ENCODE data around the gene BRME1. TPM values are rescaled to one million over a fixed set of nuclear protein-coding genes. Genes with fewer than 3 reads are reported as not detected.

BRME1 gene
- polyA plus RNA-seq, 2 of the 4 experiments (the other 2 are of a cell fraction) = 0.12 to 1.2 TPM

DNA sequence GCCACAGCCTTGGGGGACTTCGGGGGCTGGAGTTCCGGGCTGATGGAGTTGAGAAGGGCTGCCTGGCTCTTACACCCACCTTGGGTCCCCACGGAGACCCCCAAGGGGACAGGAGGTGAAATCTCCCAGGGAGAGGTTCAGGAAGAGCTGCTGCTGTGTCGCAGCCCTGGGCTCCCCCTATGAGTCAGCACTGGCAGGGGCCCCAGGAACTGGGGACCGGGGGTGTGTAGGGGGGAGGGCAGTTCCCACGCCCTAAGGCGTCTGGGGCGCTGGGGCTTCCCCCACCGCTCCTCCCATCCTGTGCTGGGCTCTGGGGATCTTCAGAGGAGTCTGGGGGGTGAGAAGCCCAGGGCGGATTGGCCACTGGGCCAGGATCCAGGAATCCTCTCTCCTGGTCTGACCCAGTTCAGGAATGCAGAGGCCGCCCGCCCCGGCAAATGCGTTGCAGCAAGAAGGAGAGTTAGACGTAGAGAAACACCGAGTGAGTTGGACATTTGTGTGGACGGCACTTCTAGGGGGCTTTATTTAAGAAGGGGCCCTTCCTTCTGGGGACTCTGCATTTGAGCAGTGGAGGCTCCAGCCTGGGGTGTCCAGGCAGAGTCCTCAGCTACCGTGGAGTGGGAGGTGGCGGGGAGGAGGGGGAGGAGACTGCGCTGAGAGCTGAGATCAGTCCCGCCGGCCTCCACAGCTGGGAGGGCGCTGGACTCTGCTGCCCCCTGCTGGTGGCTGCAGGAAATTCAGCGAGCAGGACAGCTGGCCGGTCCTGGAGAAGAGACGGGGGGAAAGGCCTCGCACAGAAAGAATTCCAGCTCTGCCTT, 44.0 kb downstream of the BRME1 start (continued):
- TF ChIP-seq, protein P1, sequence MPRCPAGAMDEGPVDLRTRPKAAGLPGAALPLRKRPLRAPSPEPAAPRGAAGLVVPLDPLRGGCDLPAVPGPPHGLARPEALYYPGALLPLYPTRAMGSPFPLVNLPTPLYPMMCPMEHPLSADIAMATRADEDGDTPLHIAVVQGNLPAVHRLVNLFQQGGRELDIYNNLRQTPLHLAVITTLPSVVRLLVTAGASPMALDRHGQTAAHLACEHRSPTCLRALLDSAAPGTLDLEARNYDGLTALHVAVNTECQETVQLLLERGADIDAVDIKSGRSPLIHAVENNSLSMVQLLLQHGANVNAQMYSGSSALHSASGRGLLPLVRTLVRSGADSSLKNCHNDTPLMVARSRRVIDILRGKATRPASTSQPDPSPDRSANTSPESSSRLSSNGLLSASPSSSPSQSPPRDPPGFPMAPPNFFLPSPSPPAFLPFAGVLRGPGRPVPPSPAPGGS (IDR thresholded peaks at IDR 0.05) = peak; percentile 60; the same call in 1 of the 3 replicates
- TF ChIP-seq JUN (IDR thresholded peaks at IDR 0.05) = peak; percentile 31 to 72; a peak in 3 of 5 replicates
- TF ChIP-seq FOSL2 (IDR thresholded peaks at IDR 0.05) = no peak
- peak; percentile 89 for TF ChIP-seq FOSL2 (CRISPR knock-in tag; IDR thresholded peaks at IDR 0.05)
- TF ChIP-seq, protein P2, sequence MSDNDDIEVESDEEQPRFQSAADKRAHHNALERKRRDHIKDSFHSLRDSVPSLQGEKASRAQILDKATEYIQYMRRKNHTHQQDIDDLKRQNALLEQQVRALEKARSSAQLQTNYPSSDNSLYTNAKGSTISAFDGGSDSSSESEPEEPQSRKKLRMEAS (IDR thresholded peaks at IDR 0.05) = peak; percentile 13; the same call in 1 of the 2 replicates
- no peak for TF ChIP-seq KDM1A (IDR thresholded peaks at IDR 0.05; ENCODE audit: low read depth)
- no peak for TF ChIP-seq TP53 (CRISPR knock-in tag; IDR thresholded peaks at IDR 0.05)
- TF ChIP-seq JUNB (IDR thresholded peaks at IDR 0.05) = peak; percentile 70
- no peak for TF ChIP-seq HOXB13 (CRISPR knock-in tag; IDR thresholded peaks at IDR 0.05; ENCODE audit: low read depth)
- no peak for TF ChIP-seq HOXA7 (CRISPR knock-in tag; IDR thresholded peaks at IDR 0.05)
- no peak for TF ChIP-seq PHF8 (IDR thresholded peaks at IDR 0.05; ENCODE audit: borderline replicate concordance, low read depth)
- TF ChIP-seq MAFK (IDR thresholded peaks at IDR 0.05; ENCODE audit: partially characterized antibody) = peak; percentile 33
- no peak for TF ChIP-seq ESRRA (IDR thresholded peaks at IDR 0.05; ENCODE audit: borderline replicate concordance, low read length)

DNA sequence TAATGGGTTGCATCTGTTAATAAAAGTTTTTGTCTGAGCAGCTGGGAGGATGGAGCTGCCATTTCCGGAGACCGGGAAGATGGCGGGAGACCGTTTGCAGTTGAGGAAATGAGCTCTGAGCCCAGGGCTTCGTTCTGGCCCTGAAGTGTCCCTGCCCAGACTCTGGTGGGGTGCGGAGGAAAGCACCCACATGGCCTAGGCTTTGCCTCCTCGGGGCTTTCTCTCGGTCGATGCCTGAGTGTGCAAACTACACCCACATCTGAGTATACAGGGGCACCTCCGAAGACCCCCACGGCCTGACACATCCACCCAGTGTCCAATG, 44.6 kb downstream of the BRME1 start:
- TF ChIP-seq HOXA7 (CRISPR knock-in tag; IDR thresholded peaks at IDR 0.05) (no peak), ZFP36 (IDR thresholded peaks at IDR 0.05; ENCODE audit: borderline replicate concordance, partially characterized antibody) (no peak), KDM1A (IDR thresholded peaks at IDR 0.05; ENCODE audit: low read depth) (no peak), POLR2A (IDR thresholded peaks at IDR 0.05; ENCODE audit: low read length) (no peak), KDM5A (IDR thresholded peaks at IDR 0.05) (no peak), CHD2 (IDR thresholded peaks at IDR 0.05; ENCODE audit: low read length, partially characterized antibody) (no peak), RARB (CRISPR knock-in tag; IDR thresholded peaks at IDR 0.05) (no peak), EHMT2 (IDR thresholded peaks at IDR 0.05; ENCODE audit: low read depth) (no peak), RFX5 (IDR thresholded peaks at IDR 0.05) (no peak), MAZ (IDR thresholded peaks at IDR 0.05; ENCODE audit: borderline replicate concordance, low read depth, low read length) (no peak), MAFK (IDR thresholded peaks at IDR 0.05; ENCODE audit: partially characterized antibody) (no peak), BHLHE40 (IDR thresholded peaks at IDR 0.05; ENCODE audit: low read depth, low read length) (no peak), SREBF2 (IDR thresholded peaks at IDR 0.05) (no peak)
- TF ChIP-seq, protein P3, sequence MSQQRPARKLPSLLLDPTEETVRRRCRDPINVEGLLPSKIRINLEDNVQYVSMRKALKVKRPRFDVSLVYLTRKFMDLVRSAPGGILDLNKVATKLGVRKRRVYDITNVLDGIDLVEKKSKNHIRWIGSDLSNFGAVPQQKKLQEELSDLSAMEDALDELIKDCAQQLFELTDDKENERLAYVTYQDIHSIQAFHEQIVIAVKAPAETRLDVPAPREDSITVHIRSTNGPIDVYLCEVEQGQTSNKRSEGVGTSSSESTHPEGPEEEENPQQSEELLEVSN (IDR thresholded peaks at IDR 0.05; ENCODE audit: borderline replicate concordance, low read depth) = no peak
- TF ChIP-seq, protein P4, sequence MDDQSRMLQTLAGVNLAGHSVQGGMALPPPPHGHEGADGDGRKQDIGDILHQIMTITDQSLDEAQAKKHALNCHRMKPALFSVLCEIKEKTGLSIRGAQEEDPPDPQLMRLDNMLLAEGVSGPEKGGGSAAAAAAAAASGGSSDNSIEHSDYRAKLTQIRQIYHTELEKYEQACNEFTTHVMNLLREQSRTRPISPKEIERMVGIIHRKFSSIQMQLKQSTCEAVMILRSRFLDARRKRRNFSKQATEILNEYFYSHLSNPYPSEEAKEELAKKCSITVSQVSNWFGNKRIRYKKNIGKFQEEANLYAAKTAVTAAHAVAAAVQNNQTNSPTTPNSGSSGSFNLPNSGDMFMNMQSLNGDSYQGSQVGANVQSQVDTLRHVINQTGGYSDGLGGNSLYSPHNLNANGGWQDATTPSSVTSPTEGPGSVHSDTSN (IDR thresholded peaks at IDR 0.05) = no peak
- TF ChIP-seq, protein P5, sequence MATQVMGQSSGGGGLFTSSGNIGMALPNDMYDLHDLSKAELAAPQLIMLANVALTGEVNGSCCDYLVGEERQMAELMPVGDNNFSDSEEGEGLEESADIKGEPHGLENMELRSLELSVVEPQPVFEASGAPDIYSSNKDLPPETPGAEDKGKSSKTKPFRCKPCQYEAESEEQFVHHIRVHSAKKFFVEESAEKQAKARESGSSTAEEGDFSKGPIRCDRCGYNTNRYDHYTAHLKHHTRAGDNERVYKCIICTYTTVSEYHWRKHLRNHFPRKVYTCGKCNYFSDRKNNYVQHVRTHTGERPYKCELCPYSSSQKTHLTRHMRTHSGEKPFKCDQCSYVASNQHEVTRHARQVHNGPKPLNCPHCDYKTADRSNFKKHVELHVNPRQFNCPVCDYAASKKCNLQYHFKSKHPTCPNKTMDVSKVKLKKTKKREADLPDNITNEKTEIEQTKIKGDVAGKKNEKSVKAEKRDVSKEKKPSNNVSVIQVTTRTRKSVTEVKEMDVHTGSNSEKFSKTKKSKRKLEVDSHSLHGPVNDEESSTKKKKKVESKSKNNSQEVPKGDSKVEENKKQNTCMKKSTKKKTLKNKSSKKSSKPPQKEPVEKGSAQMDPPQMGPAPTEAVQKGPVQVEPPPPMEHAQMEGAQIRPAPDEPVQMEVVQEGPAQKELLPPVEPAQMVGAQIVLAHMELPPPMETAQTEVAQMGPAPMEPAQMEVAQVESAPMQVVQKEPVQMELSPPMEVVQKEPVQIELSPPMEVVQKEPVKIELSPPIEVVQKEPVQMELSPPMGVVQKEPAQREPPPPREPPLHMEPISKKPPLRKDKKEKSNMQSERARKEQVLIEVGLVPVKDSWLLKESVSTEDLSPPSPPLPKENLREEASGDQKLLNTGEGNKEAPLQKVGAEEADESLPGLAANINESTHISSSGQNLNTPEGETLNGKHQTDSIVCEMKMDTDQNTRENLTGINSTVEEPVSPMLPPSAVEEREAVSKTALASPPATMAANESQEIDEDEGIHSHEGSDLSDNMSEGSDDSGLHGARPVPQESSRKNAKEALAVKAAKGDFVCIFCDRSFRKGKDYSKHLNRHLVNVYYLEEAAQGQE (IDR thresholded peaks at IDR 0.05) = no peak
- TF ChIP-seq, protein P6, sequence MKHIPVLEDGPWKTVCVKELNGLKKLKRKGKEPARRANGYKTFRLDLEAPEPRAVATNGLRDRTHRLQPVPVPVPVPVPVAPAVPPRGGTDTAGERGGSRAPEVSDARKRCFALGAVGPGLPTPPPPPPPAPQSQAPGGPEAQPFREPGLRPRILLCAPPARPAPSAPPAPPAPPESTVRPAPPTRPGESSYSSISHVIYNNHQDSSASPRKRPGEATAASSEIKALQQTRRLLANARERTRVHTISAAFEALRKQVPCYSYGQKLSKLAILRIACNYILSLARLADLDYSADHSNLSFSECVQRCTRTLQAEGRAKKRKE (CRISPR knock-in tag; IDR thresholded peaks at IDR 0.05; ENCODE audit: low read depth) = no peak
- TF ChIP-seq, protein P7, sequence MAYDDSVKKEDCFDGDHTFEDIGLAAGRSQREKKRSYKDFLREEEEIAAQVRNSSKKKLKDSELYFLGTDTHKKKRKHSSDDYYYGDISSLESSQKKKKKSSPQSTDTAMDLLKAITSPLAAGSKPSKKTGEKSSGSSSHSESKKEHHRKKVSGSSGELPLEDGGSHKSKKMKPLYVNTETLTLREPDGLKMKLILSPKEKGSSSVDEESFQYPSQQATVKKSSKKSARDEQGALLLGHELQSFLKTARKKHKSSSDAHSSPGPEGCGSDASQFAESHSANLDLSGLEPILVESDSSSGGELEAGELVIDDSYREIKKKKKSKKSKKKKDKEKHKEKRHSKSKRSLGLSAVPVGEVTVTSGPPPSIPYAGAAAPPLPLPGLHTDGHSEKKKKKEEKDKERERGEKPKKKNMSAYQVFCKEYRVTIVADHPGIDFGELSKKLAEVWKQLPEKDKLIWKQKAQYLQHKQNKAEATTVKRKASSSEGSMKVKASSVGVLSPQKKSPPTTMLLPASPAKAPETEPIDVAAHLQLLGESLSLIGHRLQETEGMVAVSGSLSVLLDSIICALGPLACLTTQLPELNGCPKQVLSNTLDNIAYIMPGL (CRISPR knock-in tag; IDR thresholded peaks at IDR 0.05; ENCODE audit: borderline replicate concordance) = no peak
- ATAC-seq = peak in 1 of 2 experiments; percentile 2; a peak in 3 of 6 replicates
- no peak for DNase-seq (ENCODE audit: low read depth in 1 of 2, low spot score in 1 of 2)
- WGBS (ENCODE audit: missing lambda C conversion rate) = 61% methylated on average over 9 of the region's 11 CpGs
- H3K27ac ChIP-seq = peak overlapping the region; percentile 92 to 96
- H3K4me1 ChIP-seq = peaks cover 61% of the 10 kb centered on the region
- no peaks in the 10 kb centered on the region for H3K9me3 ChIP-seq
- FAIRE-seq = no peak
- H3K4me2 ChIP-seq = peak overlapping the region; percentile 95
- CTCF ChIA-PET = interaction anchor here (1.1 to 20.6 kb wide), 9 partner anchors 10 to 264 kb away, joined by 3 to 271 read pairs (median 22); partner anchors contain the start of gene ZSWIM4
- peak overlapping the region; percentile 33 for H3K4me3 ChIP-seq
- POLR2A ChIA-PET = interaction anchor here (0.7 to 3.5 kb wide), 6 partner anchors 14 to 1432 kb away, joined by 3 to 41 read pairs (median 19); no protein-coding TSS in a partner anchor

All from A549 (cell line).